OCI-LY1 (cell line): ENCODE results near the gene ZDHHC11.
"Not testable (repeated sequence)": the region's sequence is repeated elsewhere in the genome, so short reads cannot be mapped to it uniquely, and the experiment has no call there.

Experiments used
- H2AFZ ChIP-seq: fragments of 200-600 bp; sonication (generic), shearing (Covaris generic); 2 replicates; pipeline ENCODE4 v1.6.0; 2014; ENCODE audit warnings: antibody characterized with exemption, mild to moderate bottlenecking, low read length
- H3F3A ChIP-seq: fragments of 200-600 bp; sonication (generic), shearing (Covaris generic); 2 replicates; pipeline ENCODE4 v1.6.0; 2014; ENCODE audit warnings: mild to moderate bottlenecking, antibody characterized with exemption, low read length, moderate library complexity; ENCODE audit not compliant: insufficient read depth
- H3K27ac ChIP-seq: fragments of 200-600 bp; sonication (generic); 2 replicates; pipeline ENCODE4 v1.5.1; 2014; ENCODE audit warnings: low read length, mixed run types, mild to moderate bottlenecking, low read depth; ENCODE audit not compliant: poor library complexity, severe bottlenecking
- H3K27me3 ChIP-seq: fragments of 200-600 bp; sonication (generic); 2 replicates; pipeline ENCODE4 v1.6.0; 2014; ENCODE audit warnings: antibody characterized with exemption, mild to moderate bottlenecking, low read length, moderate library complexity; ENCODE audit not compliant: insufficient read depth
- H3K36me3 ChIP-seq: fragments of 200-600 bp; sonication (generic); 2 replicates; pipeline ENCODE4 v1.6.1; 2014; ENCODE audit warnings: mild to moderate bottlenecking, antibody characterized with exemption, low read length, moderate library complexity, mixed read lengths; ENCODE audit not compliant: insufficient read depth
- H3K4me1 ChIP-seq: fragments of 200-600 bp; sonication (generic); 2 replicates; pipeline ENCODE4 v1.5.1; 2014; ENCODE audit warnings: mild to moderate bottlenecking, low read length, moderate library complexity; ENCODE audit not compliant: insufficient read depth, severe bottlenecking
- H3K4me2 ChIP-seq: fragments of 200-600 bp; sonication (generic), shearing (Covaris generic); 2 replicates; pipeline ENCODE4 v1.6.1; 2014; ENCODE audit warnings: low read length
- H3K4me3 ChIP-seq: fragments of 200-600 bp; sonication (generic); 2 replicates; pipeline ENCODE4 v1.5.1; 2014; ENCODE audit warnings: low read length, low read depth, mild to moderate bottlenecking, mixed read lengths; ENCODE audit not compliant: poor library complexity, severe bottlenecking
- H3K79me2 ChIP-seq: fragments of 200-600 bp; shearing (Covaris generic); 2 replicates; pipeline ENCODE4 v1.6.1; 2016; ENCODE audit warnings: mixed run types, low read length, mixed read lengths; ENCODE audit not compliant: insufficient read depth
- H3K9ac ChIP-seq: fragments of 200-600 bp; sonication (generic), shearing (Covaris generic); 2 replicates; pipeline ENCODE4 v1.6.1; 2014; ENCODE audit warnings: mild to moderate bottlenecking, low read length, mixed read lengths
- H3K9me2 ChIP-seq: fragments of 200-600 bp; sonication (generic), shearing (Covaris generic); 2 replicates; pipeline ENCODE4 v1.6.1; 2014; ENCODE audit warnings: low read depth, mild to moderate bottlenecking, low read length, mixed read lengths
- H3K9me3 ChIP-seq: fragments of 200-600 bp; shearing (Covaris generic); 2 replicates; pipeline ENCODE4 v1.6.1; 2014; ENCODE audit warnings: low read length, mixed read lengths
- H4K20me1 ChIP-seq: fragments of 200-600 bp; sonication (generic), shearing (Covaris generic); 2 replicates; pipeline ENCODE4 v1.6.0; 2016; ENCODE audit warnings: mild to moderate bottlenecking, low read length; ENCODE audit not compliant: insufficient read depth
- EZH2 ChIP-seq: fragments of 200-600 bp; sonication (generic), shearing (Covaris generic); IDR thresholded peaks from 2 replicates; pipeline ENCODE4 v1.8.0; 2017; ENCODE audit warnings: borderline replicate concordance, mixed run types, mild to moderate bottlenecking, antibody characterized with exemption, low read length, moderate library complexity, mixed read lengths
- TF ChIP-seq, protein P1 (sequence below): fragments of 200-600 bp; sonication (generic), shearing (Covaris generic); IDR thresholded peaks from 2 replicates; pipeline ENCODE4 v1.5.1; 2017; ENCODE audit warnings: mild to moderate bottlenecking, antibody characterized with exemption, low read length, moderate library complexity, mixed read lengths

The ZDHHC11 gene

DNA sequence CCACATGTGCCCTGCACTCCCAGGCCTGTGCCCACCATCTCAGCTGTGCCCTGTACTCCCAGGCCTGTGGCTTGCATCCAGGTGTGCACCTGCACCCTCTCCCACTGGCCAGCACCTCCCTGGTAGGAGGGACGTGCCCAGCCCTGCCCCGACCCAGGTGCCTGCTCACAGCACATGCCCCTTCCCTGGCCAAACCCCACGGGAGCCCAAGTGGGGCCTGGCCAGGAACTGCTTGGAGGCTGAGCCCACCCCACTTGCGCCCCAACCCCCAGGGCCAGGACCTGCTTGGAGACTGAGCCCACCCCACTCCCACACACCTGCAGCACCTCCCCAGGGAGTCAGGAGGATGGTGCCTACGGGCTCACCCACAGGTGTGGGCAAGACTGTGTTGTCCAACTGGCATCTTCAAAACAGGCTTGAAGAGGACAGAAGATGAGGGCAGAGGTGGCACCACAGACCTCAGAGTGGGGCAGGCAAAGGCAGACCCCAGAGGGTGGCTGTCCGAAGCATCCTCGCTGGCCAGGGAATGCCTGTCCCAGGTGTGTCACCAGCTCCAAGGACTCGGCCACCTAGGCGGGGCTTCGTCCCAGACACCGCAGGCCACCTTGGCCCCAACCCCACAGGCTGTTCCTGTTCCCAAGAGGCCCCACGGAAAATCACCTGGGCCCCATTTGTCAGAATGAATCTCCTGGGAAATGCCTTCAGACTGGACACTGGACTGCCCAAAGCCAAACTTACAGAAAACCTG is 77.1 kb downstream of the ZDHHC11 start:
- Histone ChIP-seq H3K79me2 (no peaks in the 10 kb centered on the region), H3K27me3 (no peaks in the 10 kb centered on the region), H3F3A (no peaks in the 10 kb centered on the region), H3K27ac (no peak overlapping the region), H4K20me1 (no peaks in the 10 kb centered on the region), H3K4me2 (no peak overlapping the region), H3K9me3 (no peaks in the 10 kb centered on the region), H3K9me2 (no peaks in the 10 kb centered on the region), H3K9ac (no peak overlapping the region), H3K36me3 (no peaks in the 10 kb centered on the region), H2AFZ (no peak overlapping the region), H3K4me3 (no peak overlapping the region), H3K4me1 (no peaks in the 10 kb centered on the region)
- TF ChIP-seq EZH2 = no peak
- TF ChIP-seq, protein P1, sequence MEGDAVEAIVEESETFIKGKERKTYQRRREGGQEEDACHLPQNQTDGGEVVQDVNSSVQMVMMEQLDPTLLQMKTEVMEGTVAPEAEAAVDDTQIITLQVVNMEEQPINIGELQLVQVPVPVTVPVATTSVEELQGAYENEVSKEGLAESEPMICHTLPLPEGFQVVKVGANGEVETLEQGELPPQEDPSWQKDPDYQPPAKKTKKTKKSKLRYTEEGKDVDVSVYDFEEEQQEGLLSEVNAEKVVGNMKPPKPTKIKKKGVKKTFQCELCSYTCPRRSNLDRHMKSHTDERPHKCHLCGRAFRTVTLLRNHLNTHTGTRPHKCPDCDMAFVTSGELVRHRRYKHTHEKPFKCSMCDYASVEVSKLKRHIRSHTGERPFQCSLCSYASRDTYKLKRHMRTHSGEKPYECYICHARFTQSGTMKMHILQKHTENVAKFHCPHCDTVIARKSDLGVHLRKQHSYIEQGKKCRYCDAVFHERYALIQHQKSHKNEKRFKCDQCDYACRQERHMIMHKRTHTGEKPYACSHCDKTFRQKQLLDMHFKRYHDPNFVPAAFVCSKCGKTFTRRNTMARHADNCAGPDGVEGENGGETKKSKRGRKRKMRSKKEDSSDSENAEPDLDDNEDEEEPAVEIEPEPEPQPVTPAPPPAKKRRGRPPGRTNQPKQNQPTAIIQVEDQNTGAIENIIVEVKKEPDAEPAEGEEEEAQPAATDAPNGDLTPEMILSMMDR = no peak

DNA sequence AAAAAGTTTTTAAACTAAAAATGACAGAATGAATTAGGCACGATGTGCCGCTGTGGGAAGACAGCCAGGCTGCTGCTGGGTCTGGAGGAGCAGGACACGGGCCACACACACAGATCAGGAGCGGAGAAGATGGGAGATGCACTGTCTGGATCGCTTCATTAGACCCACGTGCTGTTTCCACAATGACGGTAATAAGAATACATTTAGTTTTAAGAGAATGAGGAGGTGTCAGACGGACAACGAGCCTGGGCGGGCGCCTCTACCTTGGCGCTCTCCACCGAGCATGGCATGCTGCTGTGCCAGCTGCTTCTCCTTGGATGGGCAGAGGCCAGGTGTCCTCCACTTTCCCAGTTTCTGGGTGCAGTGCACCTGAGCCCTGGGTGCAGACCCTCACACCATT is 77.9 kb downstream of the ZDHHC11 start:
- H3K79me2 ChIP-seq, H3K4me2 ChIP-seq, H3K27me3 ChIP-seq, H3K9ac ChIP-seq, H3K36me3 ChIP-seq, H3K27ac ChIP-seq, H2AFZ ChIP-seq, H3K9me3 ChIP-seq, H3K4me1 ChIP-seq, H3F3A ChIP-seq, H3K9me2 ChIP-seq, H3K4me3 ChIP-seq, H4K20me1 ChIP-seq: not testable (repeated sequence)

- not testable (repeated sequence) for H3K27me3 ChIP-seq, H3K27ac ChIP-seq, H3K36me3 ChIP-seq, H3K4me1 ChIP-seq, H3K4me3 ChIP-seq, H3K4me2 ChIP-seq, H4K20me1 ChIP-seq, H3F3A ChIP-seq, H3K79me2 ChIP-seq, H2AFZ ChIP-seq, H3K9me2 ChIP-seq, H3K9ac ChIP-seq, H3K9me3 ChIP-seq
Observed at GRCh38 chr5:772547-772890, 78.3 kb downstream of the ZDHHC11 start.

DNA sequence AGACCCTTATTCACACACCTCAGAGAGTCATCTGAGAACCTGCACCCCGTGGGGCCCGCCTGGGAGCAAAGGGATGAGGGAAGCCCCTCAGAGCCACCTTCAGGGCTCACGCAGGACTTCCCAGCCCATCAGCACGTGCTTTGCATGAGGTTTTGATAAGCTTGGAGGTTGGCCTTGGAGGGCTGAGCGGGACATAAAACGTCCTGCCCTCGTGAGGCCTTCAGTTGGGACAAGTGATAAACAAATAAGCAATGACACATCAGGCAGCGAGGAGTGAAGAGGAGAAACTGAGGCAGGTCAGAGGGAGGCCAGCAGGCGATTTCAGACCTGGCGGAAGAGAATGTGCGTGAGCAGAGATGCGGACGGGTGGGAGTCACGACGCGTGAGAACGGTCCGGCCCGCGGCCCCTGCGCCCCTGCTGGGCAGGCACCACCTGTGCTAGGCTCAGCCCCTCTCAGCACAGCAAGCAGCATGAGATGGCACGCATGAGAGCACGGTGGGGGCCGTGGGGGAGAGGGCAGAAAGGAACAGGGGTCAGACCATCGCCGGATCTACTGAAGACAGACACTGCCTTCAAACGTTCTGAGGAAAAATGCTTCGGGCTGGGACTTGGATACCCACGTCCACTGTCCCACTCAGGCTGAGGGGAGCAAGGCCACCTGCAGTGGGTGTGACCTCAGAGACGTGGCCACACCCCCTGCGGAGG is 78.8 kb downstream of the ZDHHC11 start:
- H4K20me1 ChIP-seq, H3K4me3 ChIP-seq, H3K4me1 ChIP-seq, H3K27me3 ChIP-seq, H3K9me2 ChIP-seq, H3K4me2 ChIP-seq, H3K27ac ChIP-seq, H3F3A ChIP-seq, H3K9ac ChIP-seq, H2AFZ ChIP-seq, H3K9me3 ChIP-seq, H3K36me3 ChIP-seq, H3K79me2 ChIP-seq: not testable (repeated sequence)

DNA sequence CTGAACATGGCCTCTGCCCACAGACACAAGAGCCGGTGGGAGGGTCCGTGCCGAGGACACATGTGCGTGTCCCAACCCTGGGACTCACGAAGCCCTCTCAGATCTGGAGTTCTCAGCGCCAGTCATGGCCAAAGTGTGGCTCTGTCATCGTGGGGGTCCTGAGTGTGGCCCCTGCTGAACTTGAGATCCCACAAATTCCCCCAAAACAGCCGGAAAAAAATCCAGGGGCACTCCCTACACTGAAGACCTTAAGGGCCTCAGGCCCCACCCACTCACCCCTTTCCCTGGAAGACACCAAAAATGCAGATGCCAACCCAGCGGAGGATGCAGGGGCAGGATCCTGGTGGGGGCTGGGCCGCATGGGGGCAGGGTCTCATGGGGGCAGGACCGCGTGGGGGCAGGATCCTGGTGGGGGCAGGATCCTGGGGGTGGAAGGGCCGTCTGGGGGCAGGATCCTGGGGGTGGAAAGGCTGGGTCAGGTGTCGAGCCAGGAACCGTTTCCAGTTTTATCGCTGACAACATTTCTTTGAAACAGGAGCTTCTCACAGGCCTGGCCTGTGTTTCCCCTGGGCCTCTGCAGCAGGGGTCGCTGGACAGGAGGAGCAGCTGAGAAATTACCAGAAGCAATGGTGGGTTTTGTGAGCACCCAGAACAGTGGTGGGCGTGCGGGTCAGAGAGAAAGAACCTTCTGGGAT is 79.6 kb downstream of the ZDHHC11 start:
- not testable (repeated sequence) for H2AFZ ChIP-seq, H3K9me2 ChIP-seq, H3K9ac ChIP-seq, H3K27ac ChIP-seq, H3K36me3 ChIP-seq, H3K9me3 ChIP-seq, H3F3A ChIP-seq, H3K79me2 ChIP-seq, H3K4me2 ChIP-seq, H4K20me1 ChIP-seq, H3K27me3 ChIP-seq, H3K4me1 ChIP-seq, H3K4me3 ChIP-seq

DNA sequence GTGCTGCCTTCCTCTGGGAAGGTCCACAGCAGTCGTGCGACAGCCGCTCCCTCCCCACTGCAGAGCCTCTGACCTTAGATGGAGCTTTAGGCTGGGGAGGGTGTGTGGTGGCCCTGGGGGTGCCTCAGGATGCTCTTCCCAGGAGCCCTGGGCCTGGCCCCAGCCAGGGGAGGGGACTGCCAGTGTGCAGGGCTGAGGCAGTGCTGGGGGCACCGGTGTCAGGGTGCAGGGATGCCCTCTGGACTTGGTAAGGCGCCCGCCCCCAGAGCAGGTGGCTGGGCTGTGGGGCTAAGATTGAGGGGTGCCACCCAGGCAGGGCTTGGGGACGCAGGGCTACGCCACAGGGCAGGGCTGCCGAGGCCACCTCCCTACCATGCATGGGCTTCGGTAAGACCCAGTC is 80.2 kb downstream of the ZDHHC11 start:
- H3K4me2 ChIP-seq, H3K4me1 ChIP-seq, H3K9ac ChIP-seq, H3K4me3 ChIP-seq, H3K9me2 ChIP-seq, H3K9me3 ChIP-seq, H2AFZ ChIP-seq, H3K36me3 ChIP-seq, H3K27me3 ChIP-seq, H4K20me1 ChIP-seq, H3K79me2 ChIP-seq, H3K27ac ChIP-seq, H3F3A ChIP-seq: not testable (repeated sequence)
